NB4 (cell line): Measurements from ENCODE around the gene TRIM29.

Experiments
- DNase-seq: peaks from one replicate; pipeline ENCODE4 v3.0.0; 2010; ENCODE audit warnings: low read depth
- H3K4me3 ChIP-seq: one replicate; pipeline ENCODE4 v1.5.1; 2011; ENCODE audit warnings: mild to moderate bottlenecking, low read depth, low read length, moderate library complexity
- CTCF ChIP-seq: IDR thresholded peaks from one replicate; pipeline ENCODE4 v1.5.1; 2012; ENCODE audit warnings: low read depth, low read length
- MAX ChIP-seq: IDR thresholded peaks from 2 replicates; pipeline ENCODE4 v1.6.1; 2011; ENCODE audit warnings: low read depth, low read length
- MYC ChIP-seq: IDR thresholded peaks from 2 replicates; pipeline ENCODE4 v1.6.1; 2011; ENCODE audit warnings: low read depth, low read length
- POLR2A ChIP-seq: IDR thresholded peaks from 2 replicates; pipeline ENCODE4 v1.6.1; 2011; ENCODE audit warnings: mild to moderate bottlenecking; ENCODE audit not compliant: insufficient read length; ENCODE audit errors: extremely low read depth

The TRIM29 gene

GRCh38 chr11:120142441-120143100, 4.7 kb upstream of the TRIM29 start:
- no peak for TF ChIP-seq MYC
- TF ChIP-seq MAX: no peak
- no peak for TF ChIP-seq CTCF
- TF ChIP-seq POLR2A: no peak
- DNase-seq: no peak
- H3K4me3 ChIP-seq: no peak overlapping the region

GRCh38 chr11:120141768-120142423, 4.0 kb upstream of the TRIM29 start:
- no peak for DNase-seq
- no peak overlapping the region for H3K4me3 ChIP-seq
- TF ChIP-seq CTCF (no peak), POLR2A (no peak), MYC (no peak), MAX (no peak)

- DNase-seq: no peak
Measured at GRCh38 chr11:120141113-120141767, 3.3 kb upstream of the TRIM29 start.

GRCh38 chr11:120139316-120140069, 1.6 kb upstream of the TRIM29 start:
- no peak for DNase-seq
- no peak overlapping the region for H3K4me3 ChIP-seq
- TF ChIP-seq MYC (no peak), POLR2A (no peak), MAX (no peak), CTCF (no peak)

More at GRCh38 chr11:120141113-120141767, 3.3 kb upstream of the TRIM29 start:
- H3K4me3 ChIP-seq: no peak overlapping the region
- TF ChIP-seq MAX: no peak
- no peak for TF ChIP-seq POLR2A
- no peak for TF ChIP-seq MYC
- TF ChIP-seq CTCF: no peak

GRCh38 chr11:120137187-120137610, 714 bp downstream of the TRIM29 start:
- DNase-seq: no peak
- H3K4me3 ChIP-seq: no peak overlapping the region
- TF ChIP-seq MAX (no peak), MYC (no peak), CTCF (no peak), POLR2A (no peak)
